Breast epithelium (tissue), 3 donors: Measurements from ENCODE around the gene ARID3A.

Experiments used
- CTCF ChIP-seq, 3 donors: fragments of 450-650 bp; IDR thresholded peaks; one replicate each; pipeline ENCODE4 v1.5.1; 2016 to 2017; ENCODE audit warnings: antibody characterized with exemption in 3 of 3, mild to moderate bottlenecking in 3 of 3, moderate library complexity in 3 of 3
- POLR2AphosphoS5 ChIP-seq, 3 donors: sonication (generic); formaldehyde crosslinking; IDR thresholded peaks; one replicate each; pipeline ENCODE4 v1.6.1; 2017; ENCODE audit warnings: antibody characterized with exemption in 3 of 3

- TF ChIP-seq CTCF (IDR thresholded peaks at IDR 0.05): no peak
- no peak for TF ChIP-seq POLR2AphosphoS5 (IDR thresholded peaks at IDR 0.05)
Measured at GRCh38 chr19:876780-877314, 49.0 kb upstream of the ARID3A start.
